ENCODE results near the gene NDST1. TPM values are rescaled to one million over a fixed set of nuclear protein-coding genes. Genes with fewer than 3 reads are reported as not detected.
A peak's percentile ranks its signal among the peaks of the same experiment; 100 is the strongest.

The NDST1 gene
- total and polyA plus RNA-seq, 2 of the 8 experiments (the other 6 are each of a cell fraction or from before 2014, with no cell fraction given) = 27.0 to 72.0 TPM

DNA sequence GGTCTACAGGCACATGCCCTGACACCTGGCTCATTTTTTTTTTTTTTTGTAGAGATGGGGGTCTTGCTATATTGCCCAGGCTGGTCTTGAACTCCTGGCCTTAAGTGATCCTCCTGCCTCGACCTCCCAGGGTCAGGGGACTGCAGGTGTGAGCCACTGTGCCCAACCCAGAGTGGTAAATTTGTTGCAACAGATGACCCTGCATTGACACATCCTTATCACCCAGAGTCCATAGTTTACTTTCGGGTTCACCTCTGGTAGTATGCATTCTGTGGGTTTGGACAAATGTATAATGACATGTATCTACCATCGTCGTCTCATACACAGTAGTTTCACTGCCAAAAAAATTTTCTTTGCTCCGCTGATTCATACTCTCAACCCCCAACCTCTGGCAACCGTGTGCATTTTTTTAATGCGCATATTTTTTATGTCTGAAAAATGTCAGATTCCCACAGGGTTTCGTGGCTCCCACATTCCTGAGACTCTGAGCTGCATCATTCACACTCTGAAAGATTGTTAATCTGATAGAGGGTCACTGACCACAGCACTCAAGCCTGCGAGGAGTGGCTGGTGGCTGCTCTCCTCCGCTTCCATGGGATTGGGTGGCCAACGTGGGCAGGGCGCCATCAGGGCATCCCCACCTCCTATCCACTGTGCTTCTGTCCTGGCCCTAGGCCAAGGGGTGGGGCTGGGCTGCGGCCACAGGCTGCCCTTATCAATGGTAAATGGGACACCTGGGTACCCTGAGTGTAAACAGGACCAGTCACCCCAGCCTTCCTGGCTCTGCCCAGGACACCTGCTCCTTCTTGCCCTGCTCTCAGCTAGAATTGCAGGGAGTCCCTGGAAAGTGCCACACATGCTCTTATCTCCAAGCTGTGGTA lies 9.6 kb downstream of the NDST1 start:
- peaks cover 0 to 80% of the 10 kb centered on the region in 2 experiments; a peak in 2 of 4 replicates for H3K79me2 ChIP-seq (ENCODE audit: control insufficient read depth in 1 of 2, insufficient read depth in 2 of 2, low read length in 2 of 2)
- no peak overlapping the region for H3K18ac ChIP-seq (ENCODE audit: extremely low read depth, low read length)
- no peak overlapping the region for H4K8ac ChIP-seq (ENCODE audit: extremely low read depth, insufficient read depth, low read length)
- H3K14ac ChIP-seq (ENCODE audit: insufficient read length) = no peak overlapping the region
- no peak overlapping the region; the same call in 1 of the 2 replicates for H2AK5ac ChIP-seq (ENCODE audit: low read depth, low read length)
- H3K36me3 ChIP-seq (ENCODE audit: control insufficient read depth in 2 of 4, insufficient read depth in 4 of 4, low read length in 3 of 4) = peaks cover 0 to 6% (median 4%) of the 10 kb centered on the region in 4 experiments; a peak in 2 of 8 replicates
- H3K23ac ChIP-seq (ENCODE audit: insufficient read length) = no peak overlapping the region
- no peak overlapping the region for H3K27ac ChIP-seq (ENCODE audit: low read depth, low read length)
- H4K20me1 ChIP-seq (replicated peaks in 1 of 2; ENCODE audit: control insufficient read depth in 1 of 2, insufficient read depth in 2 of 2, low read length in 2 of 2) = peaks cover 14 to 26% of the 10 kb centered on the region in 2 experiments
- no peak overlapping the region for H3K4me3 ChIP-seq (ENCODE audit: extremely low read depth in 1 of 4, insufficient read depth in 2 of 4, low read depth in 3 of 4, low read length in 4 of 4)
- FAIRE-seq (no peak), DNase-seq (ENCODE audit: low read depth in 1 of 2, low spot score in 2 of 2) (no peak)
- no peak overlapping the region for H2AFZ ChIP-seq (ENCODE audit: low read length)
- peaks cover 30% of the 10 kb centered on the region for H3K79me1 ChIP-seq (ENCODE audit: low read depth, low read length)
- POLR2A ChIA-PET (ENCODE audit: partially characterized antibody) = interaction anchor here (0.7 to 2.7 kb wide), 4 partner anchors 9 to 32 kb away, joined by 3 to 9 read pairs (median 6); no protein-coding TSS in a partner anchor
- CTCF ChIA-PET (ENCODE audit: partially characterized antibody) = interaction anchor here (0.6 to 32.0 kb wide), 7 partner anchors 11 to 271 kb away, joined by 3 to 571 read pairs (median 6); partner anchors contain the start of gene NDST1
- no peak overlapping the region for H4K5ac ChIP-seq (ENCODE audit: insufficient read length, low read depth, low read length)
- no peak overlapping the region for H2BK15ac ChIP-seq (ENCODE audit: low read length)
- H3K9ac ChIP-seq (replicated peaks in 1 of 4; ENCODE audit: extremely low read depth in 1 of 4, low read depth in 3 of 4, low read length in 3 of 4) = no peak overlapping the region
- no peak overlapping the region for H4K91ac ChIP-seq (replicated peaks; ENCODE audit: insufficient read length, low read length)
- no peaks in the 10 kb centered on the region for H3K23me2 ChIP-seq (ENCODE audit: low read depth, low read length)
- TF ChIP-seq TAF7 (optimal IDR thresholded peaks at IDR 0.05; ENCODE audit: borderline replicate concordance, low read depth, low read length) (no peak), POLR2A (IDR thresholded peaks at IDR 0.05; ENCODE audit: control extremely low read depth in 1 of 2, low read depth in 2 of 2, low read length in 2 of 2) (no peak), RNF2 (IDR thresholded peaks at IDR 0.05; ENCODE audit: borderline replicate concordance, low read depth, low read length, missing control alignments, poor library complexity, severe bottlenecking) (no peak), CEBPB (IDR thresholded peaks at IDR 0.05; ENCODE audit: low read depth, low read length) (no peak), RXRA (IDR thresholded peaks at IDR 0.05; ENCODE audit: insufficient read depth, low read depth, low read length) (no peak), EZH2 (IDR thresholded peaks at IDR 0.05; ENCODE audit: low read depth, low read length, severe bottlenecking) (no peak)
- H2BK120ac ChIP-seq (replicated peaks; ENCODE audit: low read depth, low read length) = no peak overlapping the region
- peaks cover 0 to 3% (median 2%) of the 10 kb centered on the region in 4 experiments; a peak in 3 of 7 replicates for H3K4me1 ChIP-seq (replicated peaks in 1 of 4; ENCODE audit: control insufficient read depth in 3 of 4, insufficient read depth in 4 of 4, low read length in 3 of 4)
- no peak overlapping the region for H2BK20ac ChIP-seq (ENCODE audit: low read length)
- H2BK12ac ChIP-seq (ENCODE audit: low read depth, low read length) = no peak overlapping the region
- H3K56ac ChIP-seq (replicated peaks; ENCODE audit: insufficient read length, low read depth, low read length) = no peak overlapping the region
- 88% methylated on average over 13 of the region's 13 CpGs; no CpG with 5 or more reads in 1 of the 2 experiments for WGBS, 2 experiments (ENCODE audit: extremely low coverage in 1 of 2, insufficient coverage in 1 of 2, insufficient read length in 1 of 2, insufficient replicate concordance in 2 of 2, low coverage in 1 of 2, low lambda C conversion rate in 2 of 2, missing lambda C conversion rate in 1 of 2)
- no peak overlapping the region for H3K4me2 ChIP-seq (ENCODE audit: insufficient read depth in 1 of 2, low read depth in 2 of 2, low read length in 2 of 2)
- no peaks in the 10 kb centered on the region for H3K27me3 ChIP-seq (replicated peaks in 1 of 4; ENCODE audit: control insufficient read depth in 3 of 4, extremely low read depth in 1 of 4, insufficient read depth in 3 of 4, low read length in 3 of 4)
- no peaks in the 10 kb centered on the region for H3K9me3 ChIP-seq (ENCODE audit: insufficient read depth in 2 of 2, low read depth in 1 of 2, low read length in 1 of 2)
- no peak overlapping the region for H3K4ac ChIP-seq (replicated peaks; ENCODE audit: insufficient read length, low read depth, low read length)
- 0 out of 2 replicates have a peak overlapping the region, but pooled peaks have one; percentile 39 for H2BK5ac ChIP-seq (ENCODE audit: low read depth, low read length)
